A549 treated with AZD9567 at 1 μM for 4 hours (cell line): ENCODE data around the gene HSPA12A. TPM values are rescaled to one million over a fixed set of nuclear protein-coding genes. Genes with fewer than 3 reads are reported as not detected.

Source experiments
- total RNA-seq: library from RNA; stranded (reverse); fragments of 200-300 nt; extraction: Qiagen RNA extraction; gene quantifications from 5 replicates; pipeline ENCODE4 v1.2.3, GENCODE V29; 2022; ENCODE audit not compliant: insufficient read depth

The HSPA12A gene, protein sequence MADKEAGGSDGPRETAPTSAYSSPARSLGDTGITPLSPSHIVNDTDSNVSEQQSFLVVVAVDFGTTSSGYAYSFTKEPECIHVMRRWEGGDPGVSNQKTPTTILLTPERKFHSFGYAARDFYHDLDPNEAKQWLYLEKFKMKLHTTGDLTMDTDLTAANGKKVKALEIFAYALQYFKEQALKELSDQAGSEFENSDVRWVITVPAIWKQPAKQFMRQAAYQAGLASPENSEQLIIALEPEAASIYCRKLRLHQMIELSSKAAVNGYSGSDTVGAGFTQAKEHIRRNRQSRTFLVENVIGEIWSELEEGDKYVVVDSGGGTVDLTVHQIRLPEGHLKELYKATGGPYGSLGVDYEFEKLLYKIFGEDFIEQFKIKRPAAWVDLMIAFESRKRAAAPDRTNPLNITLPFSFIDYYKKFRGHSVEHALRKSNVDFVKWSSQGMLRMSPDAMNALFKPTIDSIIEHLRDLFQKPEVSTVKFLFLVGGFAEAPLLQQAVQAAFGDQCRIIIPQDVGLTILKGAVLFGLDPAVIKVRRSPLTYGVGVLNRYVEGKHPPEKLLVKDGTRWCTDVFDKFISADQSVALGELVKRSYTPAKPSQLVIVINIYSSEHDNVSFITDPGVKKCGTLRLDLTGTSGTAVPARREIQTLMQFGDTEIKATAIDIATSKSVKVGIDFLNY
- total RNA-seq = 9.2 to 11.4 TPM (median 9.9 TPM) in 5 replicates

GRCh38 chr10:116742367-116743265 lies at the start of gene HSPA12A:
Gene HSPA12A (minus strand): TSS chr10:116742566. CDS start chr10:116742469, 97 bp downstream.

Other genes with a start within 250 kb of the HSPA12A start
- not detected in 5 replicates for gene PNLIP, start 196.6 kb downstream of the HSPA12A start, total RNA-seq
- gene PNLIPRP1, start 151.6 kb downstream of the HSPA12A start, total RNA-seq = not detected in 5 replicates
- gene PNLIPRP2, start 121.6 kb downstream of the HSPA12A start, total RNA-seq = not detected in 5 replicates
- gene ENO4, start 106.9 kb upstream of the HSPA12A start, total RNA-seq = 0.17 to 0.63 TPM (median 0.38 TPM) in 4 of 5 replicates, not detected in the other